ENCODE results near the gene MAST4.

MAST4 gene

DNA sequence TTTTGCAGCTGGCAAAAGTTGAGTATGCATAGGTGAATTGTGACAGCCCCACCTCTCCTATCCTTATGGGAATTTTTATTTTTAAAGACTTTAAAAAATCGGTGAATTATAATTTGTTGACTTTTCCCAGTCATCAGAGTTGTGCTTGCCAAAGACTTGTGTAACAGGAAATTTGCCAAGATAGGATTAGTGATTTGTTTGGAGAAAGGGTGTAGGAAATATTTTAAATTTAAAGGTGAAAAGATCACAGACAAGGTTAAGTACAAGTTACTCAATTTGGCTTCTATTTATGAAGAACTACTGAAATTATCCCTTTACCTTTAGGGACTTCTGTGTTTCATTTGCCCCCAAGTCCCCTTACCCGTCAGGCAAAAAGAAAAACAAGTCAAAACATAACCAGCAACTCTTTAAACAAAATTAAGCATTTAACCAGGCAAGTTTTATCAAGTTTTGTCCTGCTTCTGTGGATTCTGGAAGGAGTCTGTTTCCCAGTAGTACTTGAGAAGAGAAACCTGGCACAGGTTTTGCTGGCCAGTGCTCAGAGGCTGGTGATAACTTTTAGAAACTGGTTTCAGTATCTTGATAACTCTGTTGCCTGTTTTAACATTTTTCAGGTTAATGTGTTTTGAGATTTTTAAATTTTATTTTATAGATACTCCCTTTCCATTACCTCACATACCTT is 285.4 kb downstream of the MAST4 start:
- DNase-seq, result no peak

DNA sequence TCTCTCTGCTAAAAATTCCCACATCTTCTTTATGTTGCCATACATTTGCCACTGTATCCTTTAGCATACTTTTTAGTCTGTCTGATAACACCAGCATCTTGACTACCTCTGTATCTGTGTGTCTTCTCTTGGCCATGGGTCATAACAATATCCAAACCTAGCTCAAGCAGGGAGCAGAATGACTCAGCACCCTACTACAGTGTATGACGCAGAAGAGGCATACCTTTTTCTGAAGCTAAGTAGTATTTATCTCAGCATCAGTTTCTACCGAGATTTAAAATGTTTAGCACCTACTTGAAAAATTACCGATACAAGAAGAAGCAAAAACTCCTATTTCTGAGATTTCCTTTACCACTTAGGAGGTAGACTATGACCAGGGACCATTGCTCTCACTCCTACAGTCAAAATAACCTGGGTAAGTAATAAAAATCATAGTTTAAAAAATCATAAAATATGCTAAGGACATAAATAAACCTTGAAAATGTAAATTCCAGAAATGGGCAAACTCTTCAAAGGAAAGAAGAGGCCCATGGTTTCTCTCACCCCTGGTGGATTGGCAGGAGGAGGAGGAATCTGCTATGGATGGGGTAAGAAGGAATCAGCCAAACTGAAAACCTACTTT is 286.5 kb downstream of the MAST4 start:
- no peak for DNase-seq

DNA sequence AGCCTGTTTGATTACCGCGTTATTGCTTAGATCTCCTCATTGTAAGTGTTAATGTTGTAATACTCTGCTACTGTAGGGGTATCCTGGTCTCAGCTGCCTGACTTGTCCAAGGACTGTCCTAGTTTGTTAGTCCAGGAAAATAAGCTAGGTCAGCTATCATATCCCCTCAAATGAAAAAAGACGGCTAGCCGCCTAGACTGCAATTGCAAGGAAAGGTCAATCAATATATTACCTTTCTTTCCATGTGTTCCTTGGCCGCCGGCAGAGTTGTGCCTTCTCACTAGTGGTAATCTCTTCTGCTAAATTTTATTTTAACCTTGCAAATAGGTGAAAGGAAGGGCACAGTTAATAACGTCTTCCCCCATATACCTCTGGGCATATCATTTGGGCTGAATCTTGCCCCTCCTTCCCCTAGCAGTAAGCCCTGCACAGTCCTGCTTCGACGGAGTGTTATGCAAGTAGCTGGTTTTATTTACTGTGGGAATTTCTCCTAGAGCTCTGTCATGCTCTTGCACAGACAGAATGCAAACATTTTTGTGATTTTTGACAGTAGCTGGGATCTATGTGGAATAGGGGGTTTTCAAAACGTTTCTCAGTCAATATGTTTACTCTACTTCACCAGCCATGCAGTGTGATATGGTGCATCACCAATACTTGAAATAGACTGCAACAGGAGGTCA is 288.5 kb downstream of the MAST4 start:
- no peak for DNase-seq

DNA sequence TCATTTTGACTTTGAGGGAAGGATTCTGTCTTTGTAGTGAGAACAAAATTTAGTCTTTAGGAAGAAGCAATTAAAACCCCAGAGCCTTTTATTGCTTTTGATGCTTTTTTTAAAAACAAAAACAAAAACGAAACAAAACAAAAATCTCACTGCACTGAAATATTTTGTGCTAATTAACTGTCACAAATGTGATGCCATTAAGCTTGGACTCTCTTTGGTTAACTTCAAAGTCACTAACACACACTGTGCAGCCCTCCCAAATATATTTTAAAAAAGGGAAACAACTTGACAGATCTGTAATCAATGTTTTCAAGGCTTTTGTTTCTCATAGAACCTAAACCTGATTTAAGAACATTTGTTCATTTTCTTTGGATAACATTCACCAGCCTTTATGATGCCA is 290.7 kb downstream of the MAST4 start:
- no peak for DNase-seq

DNA sequence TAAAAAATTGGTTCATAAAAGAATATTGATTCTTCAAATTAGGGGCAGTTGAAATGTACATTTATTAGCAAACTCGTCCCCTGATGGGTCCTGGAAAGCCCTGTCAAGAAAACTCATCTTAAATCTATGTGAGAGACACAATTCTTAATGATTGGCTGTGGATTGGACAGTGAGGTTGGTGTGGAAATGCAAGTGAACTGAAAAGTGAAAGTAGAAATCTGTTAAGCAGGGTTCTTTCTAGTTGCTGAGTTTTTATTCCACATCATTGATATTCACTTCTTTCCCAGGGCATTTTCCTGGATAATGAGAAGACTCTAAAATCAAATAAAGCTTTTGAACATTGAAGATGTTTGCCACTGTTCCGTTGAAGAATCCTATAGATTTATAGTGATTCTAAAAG is 292.4 kb downstream of the MAST4 start:
- DNase-seq, result no peak

DNA sequence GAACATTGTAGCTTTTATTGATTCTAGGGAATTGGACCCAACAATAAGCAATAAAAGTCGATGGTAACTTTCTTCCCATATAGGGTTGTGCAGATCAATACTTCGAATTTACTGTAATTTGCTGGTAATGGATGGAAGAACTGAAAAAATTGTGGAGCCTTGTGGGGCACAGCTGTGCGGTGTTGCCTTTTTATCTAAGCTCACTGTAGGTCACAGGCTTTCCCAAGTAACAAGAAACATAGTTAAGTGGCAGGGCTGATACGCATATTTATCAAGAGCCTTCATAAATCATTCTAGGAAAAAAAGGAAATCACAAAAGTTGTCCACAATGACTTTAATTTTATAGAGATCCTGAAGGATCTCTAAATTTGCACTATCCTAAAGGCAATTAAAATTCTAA is 292.9 kb downstream of the MAST4 start:
- DNase-seq, result no peak

DNA sequence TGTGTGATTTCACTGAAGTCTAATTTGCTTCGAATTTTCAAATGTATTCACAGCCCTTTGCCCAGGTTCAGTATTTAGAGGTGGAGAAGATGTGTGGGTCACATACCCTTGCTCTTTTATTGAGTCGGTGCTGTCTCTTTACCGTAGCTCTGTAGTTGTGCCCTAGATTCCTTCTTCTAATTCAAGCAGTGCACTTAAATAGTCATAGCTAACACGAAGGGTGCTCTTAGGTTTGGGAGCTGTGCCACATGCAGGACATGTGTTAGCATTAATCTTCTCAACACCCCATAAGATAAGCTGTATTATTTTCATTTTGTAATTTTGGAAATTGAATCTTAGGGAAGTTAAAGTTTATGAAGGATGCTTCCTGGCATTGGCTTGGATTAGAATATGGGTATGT is 293.3 kb downstream of the MAST4 start:
- no peak for DNase-seq

DNA sequence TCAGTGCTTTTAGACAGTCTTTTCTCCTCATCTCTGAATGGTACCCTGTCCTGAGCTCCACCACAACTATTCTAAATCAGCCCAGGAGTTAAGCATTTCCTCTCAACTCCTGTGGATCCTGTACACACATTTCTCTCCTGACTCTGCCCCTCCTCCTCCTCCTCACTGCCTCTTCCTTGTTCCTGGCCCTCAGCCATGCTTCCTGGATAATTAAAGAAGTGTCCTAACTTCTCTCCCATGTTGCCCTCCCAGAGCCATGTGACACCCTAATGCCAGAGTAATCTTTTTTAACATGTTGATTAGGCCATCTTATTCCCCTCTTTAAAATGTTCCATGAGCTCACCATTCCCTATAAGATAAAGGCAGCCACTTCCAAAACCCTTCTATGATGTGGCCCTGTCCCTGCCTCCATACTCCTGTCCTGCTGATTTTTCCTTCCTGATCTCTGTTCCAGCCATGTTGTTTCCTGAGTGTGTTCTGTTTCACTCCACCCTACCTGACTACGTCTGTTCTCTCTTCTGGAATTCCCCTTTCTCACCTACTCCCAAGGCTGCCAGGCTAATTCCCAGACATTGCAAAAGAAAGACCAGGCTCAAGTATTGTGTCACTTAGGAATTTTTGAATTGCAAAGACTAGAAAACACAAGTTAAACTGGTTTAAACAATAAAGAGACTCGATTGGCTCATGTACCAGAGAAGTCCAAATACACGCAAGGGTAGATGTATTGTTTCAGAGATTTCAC is 295.2 kb downstream of the MAST4 start:
- no peak for DNase-seq

DNA sequence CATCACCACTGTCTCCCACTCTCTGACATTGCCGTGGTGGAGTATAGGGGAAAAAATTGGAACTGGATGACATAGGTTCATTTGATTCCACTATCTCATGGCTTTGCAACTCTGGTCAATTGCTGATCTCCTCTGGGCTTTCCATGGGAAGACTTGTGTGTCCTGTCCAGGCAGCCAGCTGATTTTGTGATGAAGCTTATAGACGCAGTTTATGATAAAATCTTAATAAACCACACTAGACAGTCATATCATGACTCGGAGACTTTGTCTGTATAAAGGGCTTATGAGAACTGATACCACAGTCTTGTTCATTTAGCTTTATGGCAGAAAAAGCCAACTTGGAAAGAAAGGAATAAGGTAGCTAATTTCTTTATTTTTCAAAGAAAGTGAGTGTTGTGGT is 296.5 kb downstream of the MAST4 start:
- no peak for DNase-seq

DNA sequence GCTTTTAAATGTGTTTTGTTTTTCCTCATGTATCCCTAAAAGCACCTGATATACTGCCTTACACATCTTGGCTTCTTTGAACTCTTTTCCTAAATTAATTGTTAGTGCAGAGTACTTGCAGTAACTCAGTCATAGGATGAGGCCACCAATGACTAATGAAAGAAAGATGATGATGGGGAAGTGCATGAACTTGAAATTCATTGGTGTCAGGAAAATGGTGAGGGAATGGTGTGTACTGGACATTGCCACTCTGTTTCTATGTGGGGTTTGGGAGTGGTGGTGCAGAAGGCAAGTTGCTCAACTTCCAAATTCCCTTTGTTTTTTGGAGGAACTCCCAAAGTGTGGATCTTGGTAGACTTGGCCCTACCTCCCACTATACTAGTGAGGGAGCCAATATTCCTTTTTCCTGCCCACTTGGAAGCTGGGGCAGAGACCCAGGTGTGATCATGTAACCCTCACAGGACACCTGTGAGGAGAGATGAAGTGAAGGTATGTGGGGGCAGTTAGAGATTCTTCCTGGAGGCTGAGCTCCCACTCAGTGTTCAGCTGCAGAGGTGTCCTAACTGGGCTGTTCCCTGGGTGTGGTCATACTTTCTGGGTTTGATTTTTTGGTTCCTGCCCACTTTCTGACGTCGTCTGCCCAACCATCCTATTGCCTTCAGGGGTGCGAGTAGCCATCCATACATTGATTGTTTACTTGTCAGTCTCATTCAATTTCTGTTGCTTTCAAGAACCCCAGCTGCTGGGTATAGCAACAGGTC is 298.5 kb downstream of the MAST4 start:
- DNase-seq, result no peak

DNA sequence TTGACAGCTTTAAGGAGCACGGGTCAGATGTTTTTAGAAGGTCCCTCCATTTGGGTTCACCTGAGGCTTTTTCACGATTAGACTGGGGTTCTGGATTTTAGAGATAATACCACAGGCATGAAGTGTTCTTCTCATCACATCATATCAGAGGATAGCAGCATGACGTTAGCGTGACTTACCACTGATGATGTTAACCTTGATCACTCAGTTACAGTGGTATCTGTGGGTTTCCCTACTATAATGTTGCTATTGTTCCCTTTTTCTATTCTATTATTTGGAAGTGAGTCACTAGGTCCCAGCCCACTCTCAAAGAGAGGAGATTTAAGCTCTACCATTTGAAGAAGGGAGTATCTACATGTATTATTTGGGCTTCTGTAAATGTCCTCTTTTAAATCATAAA is 300.0 kb downstream of the MAST4 start:
- no peak for DNase-seq

DNA sequence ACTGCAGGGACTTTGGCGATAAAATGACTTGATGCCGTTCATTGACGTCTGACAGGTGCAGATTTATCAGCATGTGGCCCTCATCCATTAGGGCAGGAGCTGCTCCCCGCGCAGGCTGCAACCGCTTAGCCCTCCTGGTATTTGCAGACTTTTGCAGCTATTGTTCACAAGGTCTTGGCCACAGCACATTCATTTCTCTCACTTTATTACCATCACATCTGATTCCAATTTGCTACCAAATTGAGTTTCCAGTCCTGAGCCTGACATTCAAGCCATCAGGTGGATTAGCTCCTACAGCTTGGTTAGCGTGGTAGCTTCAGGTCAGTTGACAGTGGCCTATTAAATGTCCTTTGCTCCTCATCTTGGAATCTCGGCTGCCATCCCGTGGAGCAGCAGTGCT is 301.2 kb downstream of the MAST4 start:
- DNase-seq, result no peak

DNA sequence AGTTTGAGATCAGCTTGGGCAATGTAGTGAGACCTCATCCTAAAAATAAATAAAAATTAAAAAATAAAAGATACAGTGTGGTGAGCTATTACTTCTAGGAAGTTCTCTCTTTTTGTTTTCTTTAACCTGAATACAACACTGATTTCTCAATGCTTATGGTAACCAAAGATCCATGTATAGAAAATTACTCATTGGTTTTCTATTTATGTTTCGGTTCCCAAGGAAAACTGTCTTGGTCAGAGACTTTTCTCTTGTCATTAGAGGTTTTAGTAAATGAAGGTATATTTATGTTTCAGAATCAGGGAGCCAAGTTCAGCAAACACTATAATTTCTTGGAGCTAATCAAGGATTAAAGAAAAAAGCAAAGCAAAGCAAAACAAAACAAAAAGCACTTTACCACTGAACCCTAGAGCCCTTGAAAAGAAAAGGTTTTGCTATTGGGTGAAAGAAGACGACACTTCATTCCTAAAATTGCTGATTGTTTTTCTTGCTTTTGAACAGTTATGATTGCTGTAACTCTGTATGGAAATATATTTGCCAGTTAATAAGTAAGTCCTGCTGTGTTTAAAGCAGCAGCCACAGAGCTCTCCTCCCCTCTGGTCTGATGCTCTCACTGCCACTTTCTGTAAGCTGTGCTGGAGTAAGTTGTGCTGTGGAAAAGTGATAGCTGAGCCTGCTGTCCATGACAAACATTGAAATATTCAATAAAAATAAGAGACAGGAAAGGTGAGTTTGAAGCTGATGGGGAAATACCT is 302.2 kb downstream of the MAST4 start:
- DNase-seq, result no peak

DNA sequence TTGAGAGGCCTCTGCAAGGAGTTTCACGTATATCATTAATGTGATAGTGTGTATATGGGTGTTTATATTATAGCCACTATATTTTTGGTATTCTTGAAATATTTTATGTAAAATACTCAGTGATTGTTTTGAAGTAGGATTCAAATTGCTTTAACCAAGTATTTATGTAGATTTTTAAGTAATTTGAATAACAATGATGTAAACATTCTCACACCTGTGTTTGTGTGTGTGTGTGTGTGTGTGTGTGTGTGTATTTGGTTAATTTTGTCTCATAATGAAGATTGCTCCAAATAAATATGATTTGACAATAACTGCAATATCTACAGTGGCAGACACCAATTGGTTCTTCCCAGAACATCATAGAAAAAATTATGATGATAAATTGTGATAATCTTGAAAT is 307.0 kb downstream of the MAST4 start:
- DNase-seq, result no peak

DNA sequence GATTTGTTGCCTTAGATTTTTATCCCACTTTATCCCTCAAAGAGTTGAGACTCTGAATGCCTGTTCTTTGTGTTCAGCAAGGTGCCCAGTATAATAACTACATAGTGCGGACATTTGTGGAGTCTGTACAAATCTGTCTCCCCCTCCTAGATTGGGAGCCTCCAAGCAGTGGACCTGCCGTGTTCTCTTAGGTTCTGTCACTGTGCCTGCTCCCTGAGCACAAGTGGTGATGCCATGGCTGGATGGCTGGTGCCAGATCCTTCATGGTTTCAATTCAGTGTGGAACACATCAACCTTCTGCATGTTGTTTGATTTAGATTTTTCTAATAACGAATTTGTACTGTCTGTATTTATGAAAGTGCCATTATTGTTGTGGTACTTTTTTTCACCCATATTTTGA is 307.5 kb downstream of the MAST4 start:
- no peak for DNase-seq

DNA sequence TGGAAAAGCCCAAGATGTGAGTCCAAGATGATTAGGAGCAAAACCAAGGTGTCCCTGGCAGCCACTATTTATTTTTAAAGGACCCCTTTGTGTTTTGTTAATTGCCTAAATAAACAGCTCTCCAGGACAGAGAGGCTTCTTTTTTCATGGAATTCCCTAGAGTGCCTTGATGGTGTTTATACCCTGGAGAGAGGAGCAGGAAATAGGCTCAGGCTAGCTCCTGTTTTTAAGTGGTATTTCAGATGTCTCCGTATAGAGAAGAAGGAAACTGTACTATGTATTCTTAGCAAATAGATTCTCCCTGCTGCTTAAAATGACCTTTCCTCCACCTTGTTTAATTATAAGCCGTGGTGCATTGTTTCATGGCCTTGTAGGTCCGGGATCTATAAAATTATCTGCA is 308.0 kb downstream of the MAST4 start:
- no peak for DNase-seq

DNA sequence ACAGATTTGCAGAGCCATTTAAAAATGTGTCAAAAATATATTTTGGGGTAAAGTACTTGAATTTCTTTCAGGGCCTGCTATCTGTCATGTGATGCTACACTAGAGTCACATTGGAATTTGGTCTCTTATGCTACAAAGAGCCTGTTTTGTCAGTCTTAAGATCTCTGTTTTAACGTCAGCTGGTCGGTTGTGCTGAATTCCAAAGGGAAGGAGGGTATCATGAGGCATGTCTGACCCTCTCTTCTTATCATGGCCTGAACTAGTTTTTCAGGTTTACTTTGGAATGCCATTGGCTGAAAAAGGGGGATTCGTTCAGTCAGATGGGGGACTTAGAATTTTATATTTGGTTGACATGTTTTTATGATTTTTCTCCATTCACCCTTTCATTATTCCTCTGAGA is 309.8 kb downstream of the MAST4 start:
- DNase-seq, result no peak

DNA sequence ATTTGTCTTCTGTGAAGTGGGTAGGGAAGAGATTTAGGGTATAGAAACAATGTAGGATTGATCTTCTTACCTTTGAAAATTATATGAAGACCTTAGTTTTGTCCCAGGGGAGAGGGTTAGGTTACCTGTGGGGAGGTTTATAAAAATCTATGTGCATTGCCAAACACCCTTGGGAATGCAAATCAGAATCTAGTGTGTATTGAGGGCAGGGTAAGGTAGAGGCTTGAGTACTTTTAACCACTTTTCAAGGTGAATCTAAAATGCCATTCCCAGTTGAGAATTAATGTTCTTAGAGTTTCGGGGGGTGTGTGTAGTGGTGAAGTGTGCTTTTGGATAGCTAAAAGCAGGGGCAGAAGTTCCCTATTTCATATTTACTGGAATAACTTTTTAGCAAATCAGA is 312.0 kb downstream of the MAST4 start:
- DNase-seq, result no peak

DNA sequence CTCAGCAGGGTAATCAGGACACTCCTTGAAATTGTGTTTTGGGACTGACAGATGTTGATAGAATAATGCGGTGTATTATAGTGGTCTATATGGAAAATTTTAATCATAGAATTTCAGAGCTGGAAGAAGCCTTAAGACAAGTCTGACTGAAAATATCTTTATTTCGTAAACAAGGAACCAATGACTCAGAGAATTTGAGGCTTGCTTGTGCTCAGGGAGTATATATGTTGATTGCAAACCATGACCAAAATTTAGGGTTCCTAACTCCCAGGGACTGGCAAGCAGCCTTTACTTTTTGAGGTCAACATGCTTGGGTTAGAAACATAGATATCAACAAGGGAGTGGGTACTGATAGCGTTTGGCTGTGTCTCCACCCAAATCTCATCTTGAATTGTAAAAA is 313.2 kb downstream of the MAST4 start:
- DNase-seq, result no peak

DNA sequence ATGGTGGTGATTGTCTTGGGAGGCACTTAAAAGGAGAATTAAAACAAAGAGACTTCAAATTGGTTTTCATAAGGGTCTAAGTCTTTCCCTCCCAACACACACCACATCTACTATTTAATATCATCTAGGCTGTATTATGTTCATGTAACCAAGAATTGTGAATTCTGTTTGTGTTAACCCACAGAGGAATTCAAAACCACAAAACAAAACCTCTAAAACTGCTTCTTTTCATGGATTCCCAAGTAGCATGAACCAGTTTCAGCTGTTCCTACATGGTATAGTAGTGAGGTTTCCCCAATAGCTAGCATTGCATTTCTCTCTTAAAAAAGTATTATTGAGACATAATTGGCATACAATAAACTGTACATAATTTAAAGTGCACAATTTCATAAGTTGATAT is 316.6 kb downstream of the MAST4 start:
- DNase-seq, result no peak

DNA sequence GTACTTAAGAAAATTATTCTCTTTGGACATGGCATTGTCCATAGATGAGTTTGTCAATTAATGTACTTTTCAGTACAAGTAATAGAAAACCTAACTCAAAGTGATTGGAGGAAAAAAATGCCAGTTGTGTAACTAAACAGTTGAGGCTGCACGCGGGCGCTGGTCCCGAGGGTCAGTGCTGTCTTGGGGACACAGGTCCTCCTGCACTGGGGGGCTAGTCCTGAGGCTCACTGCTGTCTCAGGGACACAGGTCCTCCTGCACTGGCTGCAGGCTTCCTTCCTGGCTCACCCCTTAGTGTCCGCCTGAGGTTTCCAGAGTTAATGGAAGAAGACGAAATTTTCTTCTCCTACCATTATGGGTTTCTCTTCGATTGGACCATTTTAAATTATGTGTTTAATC is 319.3 kb downstream of the MAST4 start:
- DNase-seq, result no peak

DNA sequence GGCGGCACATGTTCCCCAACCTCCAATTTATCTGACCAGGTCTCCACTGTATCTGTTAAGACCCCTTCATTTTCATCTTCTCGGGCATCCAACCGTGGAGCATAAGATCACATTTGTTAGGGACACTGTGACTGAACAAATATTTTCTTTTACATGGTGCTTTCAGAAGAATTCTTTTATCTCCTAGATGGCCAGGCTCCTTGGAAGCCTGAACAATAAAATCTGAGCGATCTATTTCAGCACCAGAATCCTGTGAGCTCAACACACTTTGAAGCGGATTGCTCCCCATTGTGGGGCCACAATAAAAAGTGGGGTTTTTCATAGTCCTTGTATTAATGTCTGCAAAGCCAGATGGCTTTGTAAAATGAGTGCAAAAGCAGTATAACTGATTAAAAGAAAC is 326.7 kb downstream of the MAST4 start:
- no peak for DNase-seq

All from CD4-positive, alpha-beta T cell treated with Interferon alpha-2 for 1 hour (primary cell).